Upper lobe of left lung (tissue), 6 donors: ENCODE results near the gene REC114. TPM values are rescaled to one million over a fixed set of nuclear protein-coding genes. Genes with fewer than 3 reads are reported as not detected.

Experiments used
- ATAC-seq, 2 donors: fragments of 200-7000 bp; cut with Tn5 transposase; one replicate each; pipeline ENCODE4 v1.9.1; 2022; ENCODE audit warnings: mild to moderate bottlenecking in 2 of 2, moderate library complexity in 2 of 2; ENCODE audit not compliant: low FRiP score in 2 of 2
- DNase-seq, 2 donors: peaks; one replicate each; pipeline ENCODE4 v3.0.0-alpha.2; 2019 to 2020
- H3K27ac ChIP-seq, 4 donors: fragments of 200-600 bp; sonication (generic); one replicate each; pipeline ENCODE4 v1.5.1; 2016 to 2019
- H3K27me3 ChIP-seq, 4 donors: fragments of 200-600 bp; sonication (generic); one replicate each; pipeline ENCODE4 v1.5.1; 2017 to 2019
- H3K36me3 ChIP-seq, 4 donors: fragments of 200-600 bp; sonication (generic); one replicate each; pipeline ENCODE4 v1.5.1; 2016 to 2019
- H3K4me1 ChIP-seq, 4 donors: fragments of 200-600 bp; sonication (generic); one replicate each; pipeline ENCODE4 v1.5.1; 2018 to 2019
- H3K4me3 ChIP-seq, 4 donors: fragments of 200-600 bp; sonication (generic); one replicate each; pipeline ENCODE4 v1.5.1; 2017 to 2019; ENCODE audit warnings: mild to moderate bottlenecking in 2 of 4, moderate library complexity in 1 of 4
- H3K9me3 ChIP-seq, 4 donors: fragments of 200-600 bp; sonication (generic); one replicate each; pipeline ENCODE4 v1.5.1; 2018 to 2019
- EP300 ChIP-seq, 4 donors: sonication (generic); formaldehyde crosslinking; IDR thresholded peaks; one replicate each; pipeline ENCODE4 v1.5.1; 2017; ENCODE audit warnings: antibody characterized with exemption in 4 of 4, control low read depth in 2 of 4
- POLR2A ChIP-seq, 4 donors: fragments of 450-650 bp; IDR thresholded peaks; one replicate each; pipeline ENCODE4 v1.5.1; 2016 to 2017; ENCODE audit warnings: antibody characterized with exemption in 4 of 4, mild to moderate bottlenecking in 2 of 4
- POLR2AphosphoS5 ChIP-seq, 2 donors: sonication (generic); formaldehyde crosslinking; IDR thresholded peaks; one replicate each; pipeline ENCODE4 v1.5.1; 2017; ENCODE audit warnings: antibody characterized with exemption in 2 of 2
- WGBS, 2 donors: methylation state at CpG; one replicate each; pipeline ENCODE4 v1.1.5; 2017 to 2018; 5-methylcytosine and 5-hydroxymethylcytosine counted together
- total RNA-seq, 6 donors: library from RNA; depleted of rRNA in 4 of 6; stranded (reverse); fragments of >200 nt in 4 of 6; gene quantifications; one replicate each; pipeline versions ENCODE4 v1.1.0 to v1.2.1, GENCODE V29; 2016 to 2021
- TF ChIP-seq, protein P1 (sequence below), 6 experiments: fragments of 450-650 bp in 4 of 6; fragments of 200-600 bp in 2 of 6; sonication (generic) in 2 of 6; IDR thresholded peaks; one replicate each; pipeline ENCODE4 v1.5.1; 2016 to 2019; ENCODE audit warnings: antibody characterized with exemption in 6 of 6
- donor health status: DM: no; HTN: no; CAD: no; lungs with moderate emphysema.
- donor health status: DM: no; HTN: yes; CAD: no; lungs with severe emphysema.

Gene REC114
- total RNA-seq, 6 donors from 2014 or later = not detected

DNA sequence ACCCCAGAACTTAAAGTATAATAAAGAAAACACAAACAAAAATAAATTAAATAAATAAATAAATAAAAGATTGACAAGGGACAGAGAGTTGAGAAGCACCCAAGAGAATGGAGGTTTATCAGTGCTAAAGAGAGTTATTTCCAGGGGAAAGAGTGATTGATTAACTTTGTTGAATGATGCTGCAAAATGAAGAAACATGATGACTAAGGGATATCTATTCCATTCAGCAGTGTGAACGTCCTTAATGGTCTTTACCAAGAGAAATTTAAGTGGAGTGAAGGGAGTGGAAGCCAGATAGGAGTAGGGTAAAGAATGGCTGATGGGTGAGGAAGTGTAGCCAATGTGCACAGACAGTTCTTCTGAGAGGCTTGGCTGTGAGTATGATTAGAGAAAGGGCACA lies 11.1 kb downstream of the REC114 start:
- H3K36me3 ChIP-seq = no peaks in the 10 kb centered on the region
- WGBS, 2 donors = 5 to 7% methylated on average over 1 of the region's 1 CpG
- no peak overlapping the region for H3K27ac ChIP-seq
- no peak overlapping the region for H3K4me3 ChIP-seq
- no peak for ATAC-seq
- no peak for TF ChIP-seq POLR2A (IDR thresholded peaks at IDR 0.05)
- TF ChIP-seq EP300 (IDR thresholded peaks at IDR 0.05) = no peak
- no peak for TF ChIP-seq POLR2AphosphoS5 (IDR thresholded peaks at IDR 0.05)
- TF ChIP-seq, protein P1, sequence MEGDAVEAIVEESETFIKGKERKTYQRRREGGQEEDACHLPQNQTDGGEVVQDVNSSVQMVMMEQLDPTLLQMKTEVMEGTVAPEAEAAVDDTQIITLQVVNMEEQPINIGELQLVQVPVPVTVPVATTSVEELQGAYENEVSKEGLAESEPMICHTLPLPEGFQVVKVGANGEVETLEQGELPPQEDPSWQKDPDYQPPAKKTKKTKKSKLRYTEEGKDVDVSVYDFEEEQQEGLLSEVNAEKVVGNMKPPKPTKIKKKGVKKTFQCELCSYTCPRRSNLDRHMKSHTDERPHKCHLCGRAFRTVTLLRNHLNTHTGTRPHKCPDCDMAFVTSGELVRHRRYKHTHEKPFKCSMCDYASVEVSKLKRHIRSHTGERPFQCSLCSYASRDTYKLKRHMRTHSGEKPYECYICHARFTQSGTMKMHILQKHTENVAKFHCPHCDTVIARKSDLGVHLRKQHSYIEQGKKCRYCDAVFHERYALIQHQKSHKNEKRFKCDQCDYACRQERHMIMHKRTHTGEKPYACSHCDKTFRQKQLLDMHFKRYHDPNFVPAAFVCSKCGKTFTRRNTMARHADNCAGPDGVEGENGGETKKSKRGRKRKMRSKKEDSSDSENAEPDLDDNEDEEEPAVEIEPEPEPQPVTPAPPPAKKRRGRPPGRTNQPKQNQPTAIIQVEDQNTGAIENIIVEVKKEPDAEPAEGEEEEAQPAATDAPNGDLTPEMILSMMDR (IDR thresholded peaks at IDR 0.05) = no peak
- H3K27me3 ChIP-seq = no peaks in the 10 kb centered on the region
- DNase-seq = no peak
- H3K4me1 ChIP-seq = no peaks in the 10 kb centered on the region
- no peaks in the 10 kb centered on the region for H3K9me3 ChIP-seq

DNA sequence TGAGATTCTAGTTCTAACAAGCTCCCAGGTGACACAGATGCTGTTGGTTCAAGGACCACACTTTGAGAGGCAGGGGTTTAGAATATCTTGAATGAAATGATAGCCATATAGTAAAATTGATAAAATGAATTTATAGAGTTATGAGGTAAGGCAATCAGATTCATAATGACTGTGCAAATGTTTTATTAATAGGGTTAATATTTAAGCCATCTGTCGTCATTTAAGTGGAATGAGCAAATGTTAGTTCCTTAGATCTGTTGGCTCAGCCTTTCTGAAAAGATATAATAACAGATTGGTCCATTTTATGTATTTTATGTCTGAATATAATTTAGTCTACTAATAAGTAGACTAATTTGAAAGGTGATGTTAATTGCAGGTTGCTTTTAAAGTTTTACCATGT lies 12.9 kb downstream of the REC114 start:
- ATAC-seq = no peak
- Histone ChIP-seq H3K36me3 (no peaks in the 10 kb centered on the region), H3K4me3 (no peak overlapping the region), H3K27ac (no peak overlapping the region), H3K27me3 (no peaks in the 10 kb centered on the region), H3K9me3 (no peaks in the 10 kb centered on the region), H3K4me1 (no peaks in the 10 kb centered on the region)
- DNase-seq = no peak
- TF ChIP-seq, protein P1 (IDR thresholded peaks at IDR 0.05) = no peak
- TF ChIP-seq POLR2AphosphoS5 (IDR thresholded peaks at IDR 0.05) (no peak), EP300 (IDR thresholded peaks at IDR 0.05) (no peak), POLR2A (IDR thresholded peaks at IDR 0.05) (no peak)
- WGBS, 2 donors = 39 to 63% methylated on average over 1 of the region's 1 CpG

DNA sequence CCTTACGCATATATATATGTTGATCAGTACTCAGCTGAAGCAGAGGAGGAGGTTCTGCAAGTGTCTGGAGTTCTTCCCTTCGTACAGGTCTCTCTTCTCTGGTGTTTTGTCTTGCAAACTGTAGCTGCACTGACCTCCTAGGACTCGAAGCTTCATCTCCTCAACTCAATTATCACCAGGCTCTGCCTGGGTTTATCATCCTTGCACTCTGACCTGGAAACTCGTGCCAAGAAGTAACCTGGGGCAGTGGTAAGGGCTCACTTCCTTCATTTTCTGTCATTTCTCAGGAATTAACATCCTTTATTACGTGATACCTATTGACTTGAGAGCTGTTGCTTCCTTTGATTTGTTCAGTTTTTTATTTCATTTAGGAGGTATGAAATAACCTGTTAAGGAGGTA lies 14.4 kb downstream of the REC114 start:
- no peaks in the 10 kb centered on the region for H3K27me3 ChIP-seq
- WGBS, 2 donors = 59 to 64% methylated on average over 5 of the region's 5 CpGs
- no peaks in the 10 kb centered on the region for H3K4me1 ChIP-seq
- no peak overlapping the region for H3K27ac ChIP-seq
- no peaks in the 10 kb centered on the region for H3K36me3 ChIP-seq
- no peak for DNase-seq
- H3K9me3 ChIP-seq = no peaks in the 10 kb centered on the region
- no peak for TF ChIP-seq POLR2A (IDR thresholded peaks at IDR 0.05)
- TF ChIP-seq, protein P1 (IDR thresholded peaks at IDR 0.05) = no peak
- H3K4me3 ChIP-seq = no peak overlapping the region
- no peak for ATAC-seq

DNA sequence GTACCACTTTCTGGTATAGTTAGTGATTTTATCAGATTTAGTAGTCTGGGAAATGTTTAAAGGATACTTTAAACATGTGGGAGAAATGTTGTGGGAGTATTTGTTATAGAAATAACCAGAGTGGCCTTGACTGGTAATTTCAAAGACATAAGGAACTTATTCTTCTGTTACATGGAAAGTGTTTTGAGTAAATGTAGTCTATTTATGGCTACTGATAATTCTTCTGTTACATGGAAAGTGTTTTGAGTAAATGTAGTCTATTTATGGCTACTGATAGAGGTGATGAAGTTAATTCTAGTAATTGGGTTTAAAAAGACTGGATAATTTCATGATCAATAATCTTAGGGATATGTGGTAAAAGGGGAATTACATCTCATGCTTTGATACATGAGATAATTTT lies 17.7 kb downstream of the REC114 start:
- no peaks in the 10 kb centered on the region for H3K27me3 ChIP-seq
- no peak overlapping the region for H3K4me3 ChIP-seq
- no peak for TF ChIP-seq EP300 (IDR thresholded peaks at IDR 0.05)
- no peak for TF ChIP-seq POLR2A (IDR thresholded peaks at IDR 0.05)
- TF ChIP-seq, protein P1 (IDR thresholded peaks at IDR 0.05) = no peak
- TF ChIP-seq POLR2AphosphoS5 (IDR thresholded peaks at IDR 0.05) = no peak
- ATAC-seq (no peak), DNase-seq (no peak)
- no peaks in the 10 kb centered on the region for H3K9me3 ChIP-seq
- no peak overlapping the region for H3K27ac ChIP-seq
- H3K4me1 ChIP-seq = no peaks in the 10 kb centered on the region
- H3K36me3 ChIP-seq = no peaks in the 10 kb centered on the region

DNA sequence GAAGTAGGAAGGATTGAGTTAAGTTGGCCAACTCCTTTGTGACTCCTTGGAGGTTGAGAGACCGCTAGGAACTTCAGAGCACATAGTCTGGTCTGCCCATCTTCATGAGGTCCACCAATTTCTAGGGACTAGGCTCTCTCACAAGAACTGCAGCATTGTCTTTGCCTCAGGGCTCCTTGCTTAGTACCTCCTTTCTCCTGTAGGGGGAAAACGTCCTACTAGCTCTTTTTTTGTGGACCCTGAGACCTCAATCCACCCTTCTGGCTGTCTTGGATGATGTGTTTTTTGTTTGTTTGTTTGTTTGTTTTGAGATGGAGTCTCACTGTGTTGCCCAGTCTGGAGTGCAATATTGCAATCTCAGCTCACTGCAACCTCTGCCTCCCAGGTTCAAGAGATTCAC lies 21.6 kb downstream of the REC114 start:
- 45 to 59% methylated on average over 2 of the region's 2 CpGs for WGBS, 2 donors
- DNase-seq = no peak
- Histone ChIP-seq H3K4me3 (no peak overlapping the region), H3K27ac (no peak overlapping the region), H3K36me3 (no peaks in the 10 kb centered on the region), H3K4me1 (no peaks in the 10 kb centered on the region), H3K27me3 (no peaks in the 10 kb centered on the region), H3K9me3 (no peaks in the 10 kb centered on the region)
- TF ChIP-seq POLR2A (IDR thresholded peaks at IDR 0.05) (no peak), EP300 (IDR thresholded peaks at IDR 0.05) (no peak), POLR2AphosphoS5 (IDR thresholded peaks at IDR 0.05) (no peak)
- TF ChIP-seq, protein P1 (IDR thresholded peaks at IDR 0.05) = no peak
- no peak for ATAC-seq
